ENCODE results near the gene ASTN1.

ASTN1 gene

GRCh38 chr1:176869577-176869976 is 294.9 kb downstream of the ASTN1 start:
- no peak for DNase-seq

- DNase-seq, result peak; percentile 61
These were observed 298.3 kb downstream of the ASTN1 start for GRCh38 chr1:176866011-176866714.

GRCh38 chr1:176864211-176864610 is 300.3 kb downstream of the ASTN1 start:
- no peak for DNase-seq

- DNase-seq, result no peak
These were observed 300.9 kb downstream of the ASTN1 start for GRCh38 chr1:176863613-176864012.

- DNase-seq, result no peak
These were observed 306.0 kb downstream of the ASTN1 start for GRCh38 chr1:176858433-176858916.

- no peak for DNase-seq
These were observed 306.9 kb downstream of the ASTN1 start for GRCh38 chr1:176857632-176858031.

GRCh38 chr1:176854758-176855745 is 309.5 kb downstream of the ASTN1 start:
- DNase-seq, result no peak

GRCh38 chr1:176854121-176854520 is 310.4 kb downstream of the ASTN1 start:
- no peak for DNase-seq

- DNase-seq, result no peak
These were observed 311.0 kb downstream of the ASTN1 start for GRCh38 chr1:176853503-176853902.

- no peak for DNase-seq
These were observed 312.4 kb downstream of the ASTN1 start for GRCh38 chr1:176852124-176852523.

GRCh38 chr1:176850871-176851270 is 313.6 kb downstream of the ASTN1 start:
- no peak for DNase-seq

GRCh38 chr1:176849281-176849680 is 315.2 kb downstream of the ASTN1 start:
- no peak for DNase-seq

GRCh38 chr1:176847052-176847451 is 317.5 kb downstream of the ASTN1 start:
- DNase-seq, result no peak

- peak; percentile 63 for DNase-seq
These were observed 320.9 kb downstream of the ASTN1 start for GRCh38 chr1:176843352-176844297.

GRCh38 chr1:176841238-176841637 is 323.3 kb downstream of the ASTN1 start:
- no peak for DNase-seq

GRCh38 chr1:176839216-176839615 is 325.3 kb downstream of the ASTN1 start:
- no peak for DNase-seq

GRCh38 chr1:176838276-176838995 is 326.1 kb downstream of the ASTN1 start:
- no peak for DNase-seq

GRCh38 chr1:176837708-176838107 is 326.8 kb downstream of the ASTN1 start:
- no peak for DNase-seq

- no peak for DNase-seq
These were observed 333.4 kb downstream of the ASTN1 start for GRCh38 chr1:176831150-176831549.

GRCh38 chr1:176829261-176829660 is 335.3 kb downstream of the ASTN1 start:
- DNase-seq, result no peak

- peak; percentile 24 for DNase-seq
These were observed 338.2 kb downstream of the ASTN1 start for GRCh38 chr1:176826265-176826664.

Data from fibroblast of skin of abdomen (primary cell).